GM10847 (cell line): ENCODE measurements around the gene ATXN10.

Source experiments
- POLR2A ChIP-seq: IDR thresholded peaks from 2 replicates; pipeline ENCODE4 v1.6.1; 2011; ENCODE audit not compliant: insufficient read length; ENCODE audit errors: extremely low read depth

The ATXN10 gene

GRCh38 chr22:45683680-45684079 is 12.0 kb downstream of the ATXN10 start:
- TF ChIP-seq POLR2A = no peak

DNA sequence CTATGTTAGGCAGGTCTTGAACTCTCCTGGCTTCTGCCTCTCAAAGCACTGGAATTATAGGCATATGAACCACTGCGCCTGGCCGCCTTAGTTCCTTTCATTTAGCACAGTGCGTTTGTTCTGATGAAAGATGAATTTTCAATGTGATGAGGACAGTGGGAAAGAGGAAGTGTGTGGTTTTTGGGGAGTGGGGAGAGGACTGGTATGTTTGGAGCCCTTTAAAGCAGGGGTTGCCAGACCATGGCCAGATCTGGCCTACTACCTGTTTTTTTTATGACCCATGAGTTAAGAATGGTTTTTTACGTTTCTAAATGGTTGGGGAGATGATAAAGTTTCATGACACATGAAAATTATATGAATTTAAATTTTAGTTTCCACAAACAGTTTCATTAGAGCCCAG is 12.5 kb downstream of the ATXN10 start:
- TF ChIP-seq POLR2A = no peak

- TF ChIP-seq POLR2A = no peak
These were observed 13.3 kb downstream of the ATXN10 start for GRCh38 chr22:45684752-45685574.

- no peak for TF ChIP-seq POLR2A
These were observed 14.4 kb downstream of the ATXN10 start for GRCh38 chr22:45686004-45686403.

DNA sequence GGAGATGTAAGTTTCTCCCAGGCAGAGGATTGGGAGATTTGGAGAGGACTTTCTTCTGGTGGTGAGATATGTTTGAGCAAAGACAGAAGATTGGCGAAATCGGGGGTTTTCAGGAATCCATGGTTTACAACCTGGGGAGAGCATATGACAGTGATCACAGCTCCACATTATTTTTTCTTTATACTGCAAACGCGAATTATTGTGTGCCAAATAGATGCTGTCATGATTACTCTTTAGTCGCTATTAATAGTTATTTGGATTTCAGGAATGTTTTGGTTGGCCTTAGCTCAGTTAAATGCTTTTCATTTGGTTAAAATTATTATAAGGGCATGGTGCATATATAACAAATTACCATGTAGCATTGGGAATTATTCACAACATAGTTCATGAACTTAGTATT is 15.2 kb downstream of the ATXN10 start:
- no peak for TF ChIP-seq POLR2A

GRCh38 chr22:45688600-45689080 is 17.0 kb downstream of the ATXN10 start:
- no peak for TF ChIP-seq POLR2A

DNA sequence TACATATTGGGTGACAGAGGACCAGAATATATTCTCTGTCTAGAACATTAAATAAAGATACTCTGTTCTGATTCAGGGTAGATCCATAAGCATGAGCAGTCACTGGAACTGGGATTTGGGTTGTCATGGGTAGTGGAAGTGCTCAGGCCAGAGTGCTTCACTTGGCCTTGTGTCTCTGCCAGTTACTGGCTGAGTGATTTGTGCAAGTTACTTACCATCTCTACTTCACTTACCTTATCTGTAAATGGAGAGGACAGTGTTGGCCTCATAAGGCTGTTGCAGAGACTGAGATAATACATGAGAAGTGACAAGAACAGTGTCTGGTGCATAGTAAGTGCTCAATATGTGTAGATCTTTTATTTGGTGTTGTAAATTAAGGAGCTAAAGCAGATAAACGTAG is 17.6 kb downstream of the ATXN10 start:
- no peak for TF ChIP-seq POLR2A

DNA sequence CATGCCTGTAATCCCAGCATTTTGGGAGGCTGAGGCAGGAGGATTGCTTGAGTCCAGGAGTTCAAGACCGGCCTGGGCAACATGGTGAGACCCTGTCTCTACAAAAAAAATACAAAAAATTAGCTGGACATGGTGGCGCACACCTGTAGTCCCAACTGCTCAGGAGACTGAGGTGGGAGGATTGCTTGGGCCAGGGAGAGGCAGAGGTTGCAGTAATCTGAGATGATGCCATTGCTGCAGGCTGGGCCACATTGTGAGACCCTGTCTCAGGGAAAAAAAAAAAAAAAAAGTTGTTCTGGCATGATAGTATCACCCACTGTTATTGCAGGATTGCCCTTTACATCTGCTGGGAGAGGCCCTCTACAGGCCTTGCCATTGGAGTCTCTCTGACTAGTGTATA is 18.4 kb downstream of the ATXN10 start:
- TF ChIP-seq POLR2A = no peak

DNA sequence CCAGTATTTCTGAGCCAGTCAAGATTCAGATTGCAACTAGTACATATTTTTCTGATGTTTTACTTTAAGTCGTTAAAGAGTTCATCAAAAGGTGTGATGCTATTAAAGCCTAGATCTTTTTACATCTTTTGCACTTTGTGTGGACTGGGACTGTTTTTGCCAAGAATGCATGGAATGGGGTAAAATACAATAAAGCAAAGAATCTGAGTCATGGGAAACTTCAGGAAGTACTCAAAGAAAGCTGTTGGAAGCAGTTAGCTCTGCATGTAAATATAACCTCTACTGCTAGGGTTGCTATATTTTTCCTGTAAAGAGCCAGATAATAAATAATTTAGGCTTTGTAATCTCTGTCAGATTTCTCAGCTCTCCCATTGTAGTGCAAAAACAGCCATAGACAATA is 20.9 kb downstream of the ATXN10 start:
- no peak for TF ChIP-seq POLR2A

- no peak for TF ChIP-seq POLR2A
These were observed 22.2 kb downstream of the ATXN10 start for GRCh38 chr22:45693835-45694234.

DNA sequence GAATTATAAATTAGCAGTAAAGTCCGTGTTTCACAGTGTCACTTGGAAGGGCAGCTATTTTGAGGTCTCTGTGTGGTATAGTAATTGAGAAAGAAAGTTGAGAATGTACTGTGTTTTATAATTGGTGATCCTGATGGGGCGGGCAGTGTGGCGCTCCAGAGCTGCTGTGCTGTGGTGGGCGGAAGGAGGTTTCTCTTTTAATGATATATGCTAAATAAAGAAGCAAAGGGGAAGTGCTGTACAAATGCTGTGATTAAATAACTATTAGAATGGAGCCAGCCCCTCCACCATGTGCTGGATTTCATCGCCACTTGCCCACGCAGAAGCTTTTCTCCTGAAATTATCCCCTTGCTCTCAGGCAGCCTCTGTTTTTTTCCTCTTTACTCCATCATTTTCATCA is 24.6 kb downstream of the ATXN10 start:
- TF ChIP-seq POLR2A = no peak

GRCh38 chr22:45698094-45698493 is 26.5 kb downstream of the ATXN10 start:
- TF ChIP-seq POLR2A = no peak

DNA sequence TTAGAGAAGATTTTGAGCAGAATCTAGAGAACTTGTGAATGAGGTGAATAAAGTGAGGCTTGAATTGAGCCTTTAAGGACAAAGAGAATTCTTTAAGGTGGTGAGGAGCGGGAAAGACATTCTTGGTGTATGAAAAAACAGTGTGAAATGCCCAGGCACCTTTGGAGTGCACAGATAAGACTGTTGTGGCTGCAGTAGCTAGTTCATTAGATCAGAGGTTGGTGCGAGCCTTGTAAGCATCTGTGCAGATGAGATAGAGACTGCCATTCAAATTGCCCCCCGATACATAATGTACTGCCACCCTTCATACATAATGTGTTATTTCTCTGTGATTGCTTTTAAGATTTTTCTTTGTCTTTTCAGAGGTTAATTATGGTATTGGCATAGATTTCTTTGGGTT is 31.3 kb downstream of the ATXN10 start:
- TF ChIP-seq POLR2A = no peak

DNA sequence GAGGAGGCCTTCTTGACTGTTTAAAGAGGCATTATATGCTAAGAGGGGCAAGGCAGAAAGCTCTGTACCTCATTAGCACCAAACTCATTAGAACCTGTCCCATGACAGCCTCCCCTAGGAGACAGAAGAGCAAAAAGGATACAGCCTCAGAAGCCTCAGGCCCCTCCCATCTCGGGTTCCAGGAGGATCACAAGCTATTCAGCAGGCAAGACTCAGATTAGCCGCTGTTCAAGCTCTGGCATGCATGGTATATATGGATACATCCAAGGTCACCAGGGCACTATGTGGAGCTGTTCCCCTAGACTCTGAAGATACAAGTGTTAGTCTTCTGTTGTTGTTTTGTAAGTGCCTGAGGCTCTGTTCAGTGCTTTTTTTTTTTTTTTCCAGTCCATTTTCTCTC is 32.1 kb downstream of the ATXN10 start:
- TF ChIP-seq POLR2A = no peak

GRCh38 chr22:45704648-45705047 is 33.0 kb downstream of the ATXN10 start:
- no peak for TF ChIP-seq POLR2A

- no peak for TF ChIP-seq POLR2A
These were observed 36.0 kb downstream of the ATXN10 start for GRCh38 chr22:45707605-45708004.

DNA sequence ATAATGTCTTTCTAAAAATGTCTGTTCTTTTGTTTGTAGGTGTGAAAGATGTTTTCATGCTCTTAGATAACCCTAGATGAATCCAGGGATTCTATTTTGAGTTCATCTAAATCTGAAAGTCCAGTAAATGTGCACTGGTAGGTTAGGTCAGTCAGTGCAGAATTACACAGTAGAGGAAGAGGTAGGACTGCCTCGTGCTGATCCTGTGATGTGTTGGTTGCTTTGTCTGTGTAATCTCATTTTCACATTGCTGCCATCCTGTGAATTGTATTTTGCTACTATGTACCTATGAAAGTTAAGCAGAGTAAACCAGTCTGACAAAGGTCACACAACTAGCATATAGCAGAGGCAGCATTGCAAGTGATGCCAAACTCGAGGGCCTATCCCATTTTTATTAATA is 36.5 kb downstream of the ATXN10 start:
- no peak for TF ChIP-seq POLR2A
